MG63 (cell line): ENCODE measurements around the gene ESYT2. TPM values are rescaled to one million over a fixed set of nuclear protein-coding genes. Genes with fewer than 3 reads are reported as not detected.

Source experiments
- DNase-seq: peaks from one replicate; pipeline ENCODE4 v3.0.0-alpha.2; 2020
- H3K27me3 ChIP-seq: fragments of 250-450 bp; sonication (Bioruptor Pico); 2 replicates; pipeline ENCODE4 v1.5.1; 2020; ENCODE audit warnings: mild to moderate bottlenecking, moderate library complexity
- H3K36me3 ChIP-seq: fragments of 250-450 bp; sonication (Bioruptor Pico); 2 replicates; pipeline ENCODE4 v1.5.1; 2020; ENCODE audit warnings: mild to moderate bottlenecking, moderate library complexity
- H3K4me3 ChIP-seq: fragments of 250-450 bp; sonication (Bioruptor Pico); 2 replicates; pipeline ENCODE4 v1.5.1; 2020; ENCODE audit warnings: mild to moderate bottlenecking, moderate library complexity
- H3K9me3 ChIP-seq: fragments of 250-450 bp; sonication (Bioruptor Pico); 2 replicates; pipeline ENCODE4 v1.5.1; 2020; ENCODE audit warnings: mild to moderate bottlenecking, moderate library complexity
- total RNA-seq: library from RNA; depleted of rRNA; stranded (reverse); fragments of >200 nt; shearing (Covaris generic); gene quantifications from 2 replicates; pipeline ENCODE4 v1.2.3, GENCODE V29; 2014; ENCODE audit warnings: low replicate concordance

The ESYT2 gene
- total RNA-seq, 1 experiment from 2014 or later: 38.2 TPM

DNA sequence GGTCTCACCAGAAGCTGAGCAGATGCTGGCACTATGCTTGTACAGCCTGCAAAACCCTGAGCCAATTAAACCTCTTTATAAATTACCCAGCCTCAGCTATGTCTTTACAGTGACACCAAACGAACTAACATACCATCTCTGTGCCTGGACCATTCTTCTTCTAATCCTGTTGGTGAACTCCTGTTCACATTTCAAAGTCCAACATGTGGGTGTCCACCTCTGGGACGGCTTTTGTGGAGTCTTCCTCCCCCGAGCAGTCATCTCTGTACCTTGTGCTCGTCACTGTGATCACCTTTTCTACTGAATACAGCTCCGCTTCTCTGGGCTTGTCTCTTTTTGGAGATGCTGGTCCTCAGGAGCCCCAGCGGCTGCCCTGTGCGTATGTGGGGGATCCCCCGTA is 7.4 kb upstream of the ESYT2 start:
- Histone ChIP-seq H3K27me3 (no peaks in the 10 kb centered on the region), H3K4me3 (no peak overlapping the region), H3K36me3 (no peaks in the 10 kb centered on the region), H3K9me3 (no peaks in the 10 kb centered on the region)
- DNase-seq: no peak

DNA sequence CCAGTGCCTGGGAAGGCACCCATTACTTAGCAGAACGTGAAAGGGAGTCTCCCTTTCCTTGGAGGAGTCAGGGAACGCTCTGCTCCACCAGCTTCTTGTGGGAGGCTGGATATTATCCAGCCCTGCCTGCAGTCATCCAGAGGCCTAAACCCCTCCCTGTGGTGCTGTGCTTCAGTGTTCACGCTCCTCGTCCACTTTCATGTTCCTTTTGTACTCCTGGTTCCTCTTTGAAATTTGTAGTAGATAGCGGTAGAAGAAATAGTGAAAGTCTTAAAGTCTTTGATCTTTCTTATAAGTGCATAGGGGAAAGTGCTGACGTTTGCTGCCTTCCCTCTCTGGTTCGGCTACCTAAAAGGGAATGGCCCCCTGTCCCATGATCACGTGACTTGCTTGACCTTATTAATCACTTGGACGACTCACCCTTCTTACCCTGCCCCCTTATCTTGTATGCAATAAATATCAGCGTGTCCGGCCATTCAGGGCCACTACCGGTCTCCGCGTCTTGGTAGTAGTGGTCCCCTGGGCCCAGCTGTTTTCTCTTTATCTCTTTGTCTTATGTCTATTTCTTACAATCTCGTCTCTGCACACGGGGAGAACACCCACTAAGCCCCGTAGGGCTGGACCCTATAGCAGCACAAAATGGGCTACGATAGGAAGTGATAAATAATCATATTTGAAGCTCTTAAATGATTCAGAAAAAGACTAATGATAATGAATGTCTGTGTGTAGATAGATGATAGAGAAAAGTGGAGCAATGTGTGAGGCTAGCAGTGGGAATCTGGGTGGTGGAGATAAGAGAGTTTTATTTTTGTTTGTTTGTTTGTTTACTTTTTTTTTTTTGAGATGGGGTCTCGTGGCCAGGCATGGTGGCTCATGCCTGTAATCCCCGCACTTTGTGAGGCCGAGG is 5.8 kb upstream of the ESYT2 start:
- Histone ChIP-seq H3K4me3 (no peak overlapping the region), H3K9me3 (no peaks in the 10 kb centered on the region), H3K36me3 (no peaks in the 10 kb centered on the region), H3K27me3 (no peaks in the 10 kb centered on the region)
- DNase-seq: no peak

DNA sequence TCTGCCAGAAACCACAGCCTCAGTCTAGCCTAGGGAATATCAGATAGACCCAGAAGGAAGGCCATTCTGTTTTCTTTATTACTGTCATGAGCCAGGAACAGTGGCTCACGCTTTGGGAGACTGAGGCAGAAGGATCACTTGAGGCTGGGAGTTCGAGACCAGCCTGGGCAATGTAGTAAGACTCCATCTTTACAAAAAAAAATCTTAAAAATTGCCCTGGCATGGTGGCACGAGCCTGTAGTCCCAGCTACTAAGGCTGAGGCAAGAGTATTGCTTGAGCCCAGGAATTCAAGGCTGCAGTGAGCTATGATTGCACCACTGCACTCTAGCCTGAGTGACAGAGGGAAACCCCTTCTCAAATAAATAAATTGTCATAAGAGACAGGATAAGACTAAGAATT is 3.7 kb upstream of the ESYT2 start:
- no peak for DNase-seq
- no peaks in the 10 kb centered on the region for H3K27me3 ChIP-seq
- H3K36me3 ChIP-seq: no peaks in the 10 kb centered on the region
- no peaks in the 10 kb centered on the region for H3K9me3 ChIP-seq
- no peak overlapping the region for H3K4me3 ChIP-seq

DNA sequence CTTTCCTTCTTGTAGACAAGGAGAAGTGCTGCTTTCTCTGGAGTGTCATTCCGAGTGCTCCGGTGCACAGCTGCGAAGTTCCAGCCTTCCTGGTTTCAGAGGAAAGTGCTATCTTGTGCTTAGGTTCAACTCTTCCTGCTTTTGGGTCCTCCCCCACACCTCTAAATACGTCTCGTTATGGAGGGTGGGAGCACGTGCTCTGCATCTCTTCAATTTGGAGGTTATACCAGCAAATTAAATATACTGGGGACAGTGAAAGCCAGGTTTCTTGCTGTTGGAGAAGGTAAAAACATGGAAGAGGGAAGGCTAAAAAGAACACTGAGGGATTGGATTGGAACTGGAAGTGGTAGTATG is 2.4 kb upstream of the ESYT2 start:
- Histone ChIP-seq H3K36me3 (no peaks in the 10 kb centered on the region), H3K4me3 (no peak overlapping the region), H3K9me3 (no peaks in the 10 kb centered on the region), H3K27me3 (no peaks in the 10 kb centered on the region)
- no peak for DNase-seq

DNA sequence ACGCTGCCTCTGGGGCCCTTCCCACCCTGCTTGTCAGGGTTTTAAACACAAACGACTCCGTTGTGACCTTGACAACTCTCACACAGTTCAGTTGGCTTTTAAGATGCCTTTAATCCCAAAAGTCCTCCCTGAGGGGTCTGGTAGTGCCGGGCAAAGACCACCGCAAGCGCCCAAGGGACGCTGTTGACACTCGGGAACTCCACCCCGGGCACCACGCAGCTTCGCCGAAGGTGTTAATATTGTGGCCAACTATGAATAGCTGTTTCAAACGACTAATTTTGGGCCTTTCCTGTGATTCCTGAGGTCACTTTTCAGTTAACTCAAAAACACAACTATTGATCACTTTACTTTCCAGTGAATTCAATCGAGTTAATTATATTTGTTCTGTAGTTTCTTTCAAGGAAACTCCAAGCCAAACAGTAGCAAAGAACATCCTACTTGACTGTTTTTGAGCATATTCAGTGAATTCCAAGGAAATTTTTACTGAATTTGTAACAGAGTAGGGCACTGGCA is 958 bp upstream of the ESYT2 start:
- Histone ChIP-seq H3K36me3 (no peaks in the 10 kb centered on the region; the same call in 1 of the 2 replicates), H3K27me3 (no peaks in the 10 kb centered on the region), H3K9me3 (no peaks in the 10 kb centered on the region), H3K4me3 (peak overlapping the region; percentile 82)
- no peak for DNase-seq

DNA sequence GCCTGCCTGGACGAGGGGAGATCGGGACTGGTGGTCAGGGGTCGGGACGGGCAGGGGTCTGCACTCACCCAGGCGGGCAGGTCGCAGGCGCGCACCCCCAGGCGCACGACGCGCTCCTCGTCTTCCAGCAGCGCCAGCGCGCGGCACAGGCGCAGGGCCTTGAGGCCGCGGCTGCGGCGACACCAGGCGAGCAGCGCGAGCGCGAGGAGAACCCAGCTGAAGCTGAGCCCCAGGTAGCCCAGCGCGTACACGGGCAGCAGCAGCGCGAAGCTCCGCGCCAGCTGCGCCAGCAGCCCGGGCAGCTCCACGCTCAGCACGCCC is 328 bp downstream of the ESYT2 start:
- DNase-seq: peak; percentile 63
- H3K4me3 ChIP-seq: peak overlapping the region; percentile 69
- no peaks in the 10 kb centered on the region for H3K27me3 ChIP-seq
- no peaks in the 10 kb centered on the region for H3K9me3 ChIP-seq
- no peaks in the 10 kb centered on the region; the same call in 1 of the 2 replicates for H3K36me3 ChIP-seq

DNA sequence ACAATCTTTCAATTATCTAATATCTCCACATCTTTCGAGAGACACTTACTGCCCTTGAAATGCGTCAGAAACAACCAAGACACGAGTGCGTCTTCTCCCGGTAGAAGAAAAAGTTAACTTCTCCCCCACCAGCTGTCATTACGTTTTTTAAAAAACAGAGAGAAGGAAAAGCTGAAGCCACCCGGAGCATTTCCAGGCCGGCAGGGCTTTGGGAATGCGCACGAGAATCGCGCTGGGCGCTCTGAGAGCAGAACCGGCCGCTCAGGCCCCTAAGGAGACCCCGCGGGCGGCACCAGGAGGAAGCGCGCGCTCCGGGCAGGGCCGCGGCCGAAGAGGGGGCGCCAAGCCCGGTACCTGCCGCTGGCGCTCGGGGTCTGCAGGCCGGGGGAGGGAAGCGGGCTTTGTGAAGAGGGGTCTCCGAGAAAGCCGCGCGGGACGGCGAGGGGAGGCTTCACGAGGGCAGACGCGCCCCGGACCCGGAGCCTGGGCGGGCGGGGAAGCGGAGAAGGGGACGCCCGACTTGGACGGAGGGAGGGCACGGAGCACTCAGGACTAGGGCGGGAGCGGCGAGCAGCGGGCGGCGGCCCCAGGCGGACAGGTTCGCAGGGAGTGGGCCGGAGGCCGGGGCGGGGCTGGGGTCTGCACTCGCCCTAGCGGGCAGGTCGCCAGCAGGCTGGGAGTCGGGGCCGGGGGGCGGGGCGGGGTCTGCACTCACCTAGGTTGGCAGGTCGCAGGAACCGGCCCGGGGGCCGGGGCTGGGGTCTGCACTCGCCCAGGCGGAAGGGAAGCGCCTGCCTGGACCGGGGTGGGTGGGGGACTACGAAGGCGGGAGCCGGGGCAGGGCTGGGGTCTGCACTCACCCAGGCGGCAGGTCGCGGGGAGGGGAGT is 932 bp downstream of the ESYT2 start:
- Histone ChIP-seq H3K36me3 (no peaks in the 10 kb centered on the region; the same call in 1 of the 2 replicates), H3K27me3 (no peaks in the 10 kb centered on the region), H3K4me3 (peak overlapping the region; percentile 69), H3K9me3 (no peaks in the 10 kb centered on the region)
- peak; percentile 19 for DNase-seq

DNA sequence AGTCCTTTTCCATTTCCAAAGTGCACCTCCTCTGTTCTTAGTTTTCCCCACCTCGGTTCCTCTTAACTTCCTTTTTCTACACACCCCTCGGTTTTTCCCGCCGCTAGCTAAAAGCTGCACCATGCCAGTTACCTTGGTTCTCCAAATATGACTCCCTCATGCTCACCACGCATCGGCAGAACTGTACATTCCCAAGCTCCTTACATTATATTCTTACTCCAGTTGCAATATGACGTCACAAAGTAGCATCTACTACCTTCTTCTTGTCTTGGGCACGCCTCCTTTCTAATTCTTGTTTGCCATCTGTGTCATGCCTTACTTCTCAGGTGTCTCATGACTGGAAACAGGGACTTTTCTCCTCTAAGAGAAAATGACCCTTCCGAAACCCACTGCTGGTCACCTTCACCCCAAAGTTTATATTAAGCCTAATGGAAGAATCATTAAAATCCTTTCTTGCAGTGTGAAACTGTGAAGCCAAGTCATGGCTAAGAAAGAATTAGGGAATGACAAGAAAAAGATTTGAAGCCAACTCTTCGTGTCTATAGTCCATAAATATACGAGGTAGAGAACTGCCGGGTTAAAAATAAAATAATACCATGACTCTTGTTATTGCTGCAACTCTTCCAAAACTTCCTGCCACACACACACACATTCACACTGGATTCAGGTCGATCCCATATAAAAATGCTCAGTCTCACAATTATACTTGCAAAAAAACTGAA is 1.7 kb downstream of the ESYT2 start:
- Histone ChIP-seq H3K27me3 (no peaks in the 10 kb centered on the region), H3K36me3 (no peaks in the 10 kb centered on the region; the same call in 1 of the 2 replicates), H3K4me3 (peak overlapping the region; percentile 69), H3K9me3 (no peaks in the 10 kb centered on the region)
- DNase-seq: no peak

DNA sequence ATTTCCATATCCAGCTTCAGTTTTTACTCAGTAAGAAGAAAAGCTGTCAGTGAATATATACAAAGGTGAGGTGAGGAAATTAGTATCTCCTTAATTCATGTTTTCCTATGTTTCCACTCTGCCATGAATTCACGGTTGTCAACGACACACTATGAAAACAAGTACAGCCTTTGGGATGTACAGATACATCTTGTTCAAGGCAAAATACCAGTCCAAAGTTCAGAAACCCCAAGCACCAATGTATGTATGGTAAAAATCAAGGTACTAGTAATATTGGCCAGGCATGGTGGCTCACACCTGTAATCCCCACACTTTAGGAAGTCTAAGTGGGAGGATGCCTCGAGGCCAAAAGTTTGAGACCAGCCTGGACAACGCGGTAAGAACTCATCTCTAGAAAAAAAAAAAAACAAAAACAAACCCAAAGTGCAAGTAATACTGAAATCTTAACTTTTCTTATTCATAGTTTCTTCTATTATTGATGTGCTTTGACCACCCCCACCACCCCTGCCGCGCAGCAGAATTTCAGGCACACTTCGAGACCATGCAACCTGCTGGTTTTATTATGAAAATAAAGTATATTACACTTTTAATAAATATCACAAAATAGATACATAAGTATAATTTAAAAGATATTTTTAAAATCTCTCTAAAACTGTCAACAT is 3.5 kb downstream of the ESYT2 start:
- Histone ChIP-seq H3K27me3 (no peaks in the 10 kb centered on the region), H3K9me3 (no peaks in the 10 kb centered on the region), H3K4me3 (no peak overlapping the region), H3K36me3 (no peaks in the 10 kb centered on the region; the same call in 1 of the 2 replicates)
- DNase-seq: no peak

DNA sequence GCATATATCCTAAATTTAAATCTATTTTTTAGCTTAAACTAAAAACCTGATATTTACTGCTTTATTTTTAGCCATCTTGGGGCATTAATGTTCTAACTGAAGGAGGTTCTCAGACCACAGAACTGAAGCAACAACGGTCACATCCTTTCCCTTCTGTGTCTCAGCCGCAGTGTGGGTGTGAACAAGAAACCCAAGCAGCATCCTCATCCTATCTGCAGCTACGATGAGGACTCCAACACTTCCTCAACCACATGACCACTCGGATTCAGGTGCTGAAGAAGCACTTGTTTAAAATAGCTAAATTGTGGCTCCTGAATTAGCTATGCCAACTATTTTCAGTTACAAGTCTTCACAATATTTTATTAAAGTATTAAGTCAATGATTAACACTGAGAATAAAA is 5.3 kb downstream of the ESYT2 start:
- no peak overlapping the region for H3K4me3 ChIP-seq
- no peaks in the 10 kb centered on the region for H3K27me3 ChIP-seq
- no peak for DNase-seq
- no peaks in the 10 kb centered on the region; the same call in 1 of the 2 replicates for H3K36me3 ChIP-seq
- no peaks in the 10 kb centered on the region for H3K9me3 ChIP-seq

DNA sequence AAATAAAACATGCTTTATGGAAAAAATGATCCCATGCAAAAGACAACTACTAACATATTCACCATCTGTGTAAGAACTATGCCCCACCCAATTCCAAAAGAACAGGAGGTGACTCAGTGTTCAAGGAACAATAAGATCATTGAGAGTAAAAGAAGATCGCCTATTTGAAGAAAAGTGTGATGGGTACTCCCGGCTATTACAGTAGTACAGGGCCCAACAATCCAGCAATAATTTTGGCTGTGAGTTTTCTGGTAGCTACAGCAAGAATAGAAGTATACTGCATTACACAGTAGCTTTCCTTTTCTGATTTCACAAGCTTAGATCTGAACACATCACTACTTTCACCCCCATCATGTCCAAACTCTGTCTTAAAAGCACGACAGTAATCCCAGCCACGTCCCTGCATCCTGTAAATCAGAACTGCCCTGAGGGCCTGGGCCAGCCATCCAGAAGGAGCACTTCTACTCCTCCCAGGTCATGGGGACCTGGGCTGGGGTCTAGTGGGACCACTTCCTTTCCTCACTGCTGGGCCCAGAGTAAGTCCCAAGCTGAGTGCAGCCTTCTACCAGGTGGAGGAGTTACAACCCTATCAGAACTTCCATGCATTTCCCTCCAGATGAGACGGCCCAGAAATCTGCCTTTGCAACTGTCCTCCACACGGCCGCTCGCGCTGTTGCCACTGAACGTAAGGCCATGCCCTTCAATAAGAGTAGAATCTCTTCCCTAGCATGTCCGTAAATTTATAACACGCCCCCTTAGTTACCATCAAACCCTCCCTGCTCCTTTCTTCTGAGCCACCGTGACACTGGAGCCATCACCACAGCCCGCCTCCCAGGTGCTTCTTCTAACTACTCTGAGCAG is 7.9 kb downstream of the ESYT2 start:
- no peak for DNase-seq
- Histone ChIP-seq H3K4me3 (peak overlapping the region; percentile 6; the same call in 1 of the 2 replicates), H3K27me3 (no peaks in the 10 kb centered on the region), H3K9me3 (no peaks in the 10 kb centered on the region), H3K36me3 (no peaks in the 10 kb centered on the region; the same call in 1 of the 2 replicates)

DNA sequence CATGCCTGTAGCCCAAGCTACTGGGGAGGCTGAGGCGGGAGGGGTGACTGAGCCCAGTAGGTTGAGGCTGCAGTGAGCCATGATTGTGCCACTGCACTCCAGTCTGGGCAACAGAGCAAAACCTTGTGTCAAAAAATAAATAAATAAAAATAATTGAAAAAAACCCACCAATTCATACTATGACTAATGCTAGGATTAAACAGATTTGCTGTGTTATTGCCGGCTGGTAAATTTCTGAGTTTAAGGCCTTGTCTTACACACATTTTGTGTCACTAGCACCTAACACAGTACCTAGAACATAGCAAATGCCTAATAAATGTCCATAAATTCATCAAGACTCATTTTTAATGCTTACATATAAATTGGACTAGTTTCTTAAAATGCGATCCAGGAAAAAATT is 8.7 kb downstream of the ESYT2 start:
- no peaks in the 10 kb centered on the region for H3K36me3 ChIP-seq
- peak overlapping the region; percentile 6; the same call in 1 of the 2 replicates for H3K4me3 ChIP-seq
- no peaks in the 10 kb centered on the region for H3K27me3 ChIP-seq
- H3K9me3 ChIP-seq: no peaks in the 10 kb centered on the region
- DNase-seq: peak; percentile 34

DNA sequence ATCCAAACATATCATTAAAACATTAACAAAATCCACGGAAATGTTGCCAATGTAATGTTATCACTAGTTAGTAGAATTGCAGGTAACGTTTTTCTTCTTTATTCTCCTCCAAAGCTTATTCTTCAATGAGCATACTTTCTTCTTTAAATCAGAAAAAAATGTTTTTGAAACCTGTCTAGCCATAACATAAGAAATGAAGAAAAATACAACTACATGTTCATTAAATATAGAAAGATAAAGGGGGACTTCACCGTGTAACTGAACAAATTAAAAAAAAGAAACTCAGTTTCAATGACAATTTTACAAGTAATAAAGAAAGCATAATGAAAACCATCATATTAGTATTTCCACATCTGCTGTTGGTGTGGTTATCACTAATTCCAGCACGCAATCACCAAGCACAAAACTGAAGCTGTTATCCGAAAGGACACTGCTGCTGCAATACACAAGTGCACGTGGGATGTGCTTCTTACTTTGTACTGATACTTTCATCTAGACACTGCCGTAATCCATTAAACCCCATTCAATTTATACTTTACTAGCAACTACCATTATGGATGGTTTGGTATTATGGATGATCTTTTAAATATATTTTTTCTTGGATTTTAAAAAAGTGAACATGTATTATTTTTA is 9.6 kb downstream of the ESYT2 start:
- Histone ChIP-seq H3K4me3 (no peak overlapping the region), H3K27me3 (no peaks in the 10 kb centered on the region), H3K9me3 (no peaks in the 10 kb centered on the region), H3K36me3 (no peaks in the 10 kb centered on the region)
- DNase-seq: no peak

DNA sequence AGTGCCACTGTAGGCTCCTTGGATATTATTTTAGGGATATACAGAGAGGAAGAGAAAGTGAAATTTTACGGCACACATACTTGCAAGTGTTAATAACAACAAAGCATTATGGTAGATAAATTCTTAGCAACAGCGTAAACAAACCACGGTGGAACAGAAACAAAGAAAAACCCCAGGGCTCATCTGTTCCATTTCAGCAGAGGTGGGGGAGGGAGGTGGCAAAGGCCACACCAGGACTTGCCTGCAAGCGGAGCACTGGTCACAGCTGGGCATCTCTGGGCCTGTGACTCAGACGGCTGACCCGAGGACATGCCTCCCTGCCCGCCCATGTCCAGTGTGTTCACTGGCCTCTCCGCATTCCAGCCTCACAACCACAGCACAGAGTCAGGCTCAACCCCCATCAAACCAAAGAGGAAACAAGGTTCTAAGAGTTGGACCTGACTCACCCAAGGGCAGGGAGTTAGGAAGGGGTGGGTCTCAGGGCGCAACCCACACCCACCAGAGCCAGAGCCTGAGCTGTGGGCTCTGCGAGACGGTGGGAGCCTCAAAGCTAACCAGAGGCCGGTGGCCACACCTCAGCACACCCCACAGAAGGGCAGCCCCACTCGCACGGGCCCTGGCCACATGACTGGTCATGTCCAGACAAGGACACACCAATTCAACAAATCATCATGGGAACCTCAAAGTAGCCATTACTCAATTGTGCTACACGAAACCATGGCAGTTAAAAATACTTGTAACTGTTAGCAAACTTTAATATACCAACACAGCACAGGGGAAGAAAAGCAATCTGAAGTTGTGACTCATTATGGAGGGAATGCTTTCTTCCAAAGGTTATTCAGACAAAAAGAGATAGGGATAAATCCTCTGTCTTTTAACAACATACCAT is 10.7 kb downstream of the ESYT2 start:
- peak overlapping the region; percentile 36 for H3K4me3 ChIP-seq
- no peaks in the 10 kb centered on the region for H3K27me3 ChIP-seq
- H3K36me3 ChIP-seq: no peaks in the 10 kb centered on the region
- H3K9me3 ChIP-seq: no peaks in the 10 kb centered on the region
- peak; percentile 97 for DNase-seq
